GM15510 (cell line): Measurements from ENCODE around the gene COX20.
A peak's percentile ranks its signal among the peaks of the same experiment; 100 is the strongest.

Source experiments
- POLR2A ChIP-seq: IDR thresholded peaks from 3 replicates; pipeline ENCODE4 v1.6.1; 2011; ENCODE audit warnings: borderline replicate concordance; ENCODE audit not compliant: insufficient read length; ENCODE audit errors: extremely low read depth

The COX20 gene

DNA sequence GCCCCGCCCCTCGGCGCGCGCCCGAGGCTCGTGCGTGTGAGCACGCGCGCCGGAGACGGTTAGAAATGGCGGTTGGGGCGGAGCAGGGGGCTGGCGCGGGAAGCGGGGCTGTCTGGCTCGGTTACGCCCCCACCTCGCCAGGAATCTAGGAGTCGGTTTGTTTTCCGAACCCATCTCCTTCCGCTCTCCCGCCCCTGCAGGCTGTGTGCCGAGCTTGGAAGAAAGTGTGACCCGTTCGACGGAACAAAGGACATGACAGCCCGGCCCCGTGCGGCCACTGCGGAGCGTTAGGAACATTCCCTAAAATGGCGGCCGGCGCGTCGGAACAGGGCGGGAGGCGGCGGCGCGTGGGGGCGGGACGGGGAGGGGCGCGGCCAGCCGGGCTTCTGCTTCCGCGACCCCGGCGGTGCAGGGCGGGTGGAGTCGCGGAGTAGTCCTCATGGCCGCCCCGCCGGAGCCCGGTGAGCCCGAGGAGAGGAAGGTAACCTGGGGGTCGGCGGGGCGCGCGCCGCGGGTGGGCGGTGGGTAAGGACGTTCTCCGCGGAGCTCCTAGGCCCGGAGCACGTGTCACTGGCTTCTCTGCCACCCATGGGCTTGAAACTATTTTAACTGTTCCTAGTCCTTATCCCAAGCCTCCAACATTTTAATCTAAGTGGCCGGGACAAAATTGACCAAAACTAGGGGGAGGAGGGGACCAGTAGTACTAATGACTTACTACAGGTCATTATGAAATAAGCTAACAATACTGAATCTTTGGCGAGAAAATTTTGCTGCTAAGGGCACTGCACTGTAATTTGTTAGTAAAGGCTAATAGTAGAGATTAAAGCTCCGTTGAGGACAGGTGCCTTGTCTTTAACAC is at the start of gene COX20:
TSS of gene COX20 (plus strand) at position 383 of the 859 bp plus-strand sequence. CDS start at position 440, 57 bp downstream.
- TF ChIP-seq POLR2A = peak; percentile 80

- TF ChIP-seq POLR2A = no peak
Measured at GRCh38 chr1:244788493-244789275, 46.8 kb upstream of the COX20 start.

DNA sequence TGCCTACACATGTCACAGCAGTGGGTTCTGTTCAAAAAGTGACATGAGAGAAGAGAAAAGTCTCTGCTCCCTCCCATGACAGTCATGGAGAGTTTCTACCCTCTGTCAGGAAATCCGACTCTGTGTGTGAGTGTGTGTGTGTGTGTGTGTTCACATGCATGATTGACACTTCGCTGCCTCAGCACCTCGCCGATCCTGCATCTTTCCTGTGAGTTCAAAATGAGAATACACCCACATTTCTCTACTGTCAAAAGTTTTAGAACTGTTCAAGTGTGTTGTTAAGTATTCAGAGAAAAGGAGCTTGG is 46.2 kb upstream of the COX20 start:
- TF ChIP-seq POLR2A = no peak

- TF ChIP-seq POLR2A = no peak
Measured at GRCh38 chr1:244789731-244790130, 45.7 kb upstream of the COX20 start.

DNA sequence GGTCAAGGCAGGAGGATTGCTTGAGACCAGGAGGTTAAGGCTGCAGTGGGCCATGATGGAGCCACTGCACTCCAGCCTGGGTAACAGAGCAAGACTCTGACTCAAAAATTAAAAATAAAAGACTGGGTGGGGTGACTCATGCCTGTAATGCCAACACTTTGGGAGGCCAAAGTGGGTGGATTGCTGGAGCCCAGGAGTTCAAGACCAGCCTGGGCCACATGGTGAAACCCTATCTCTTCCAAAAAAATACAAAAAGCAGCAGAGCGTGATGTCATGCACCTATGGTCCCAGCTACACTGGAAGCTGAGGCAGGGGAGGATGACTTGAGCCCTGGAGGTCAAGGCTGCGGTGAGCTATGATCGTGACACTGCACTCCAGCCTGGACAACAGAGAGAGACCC is 44.4 kb upstream of the COX20 start:
- no peak for TF ChIP-seq POLR2A

- no peak for TF ChIP-seq POLR2A
Measured at GRCh38 chr1:244792188-244792850, 43.1 kb upstream of the COX20 start.

DNA sequence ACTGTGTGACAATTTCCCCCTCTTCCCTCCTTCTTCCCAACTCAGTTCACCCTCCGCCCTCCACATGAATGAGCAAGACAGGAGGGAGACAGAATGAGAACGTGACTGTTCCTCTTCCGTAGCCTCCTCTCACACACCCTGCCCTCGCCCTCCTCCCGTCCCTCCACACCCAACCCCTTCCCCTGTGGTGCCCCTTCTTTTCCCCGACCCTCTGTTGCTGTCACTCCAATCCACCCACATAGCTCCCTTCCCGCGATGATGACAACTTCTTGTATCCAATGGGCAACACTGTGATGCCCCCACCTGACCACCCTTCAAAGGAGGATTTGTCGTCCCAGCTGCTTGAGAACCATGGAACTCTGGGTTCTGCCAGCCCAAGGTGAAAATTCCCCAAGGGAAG is 41.4 kb upstream of the COX20 start:
- no peak for TF ChIP-seq POLR2A

DNA sequence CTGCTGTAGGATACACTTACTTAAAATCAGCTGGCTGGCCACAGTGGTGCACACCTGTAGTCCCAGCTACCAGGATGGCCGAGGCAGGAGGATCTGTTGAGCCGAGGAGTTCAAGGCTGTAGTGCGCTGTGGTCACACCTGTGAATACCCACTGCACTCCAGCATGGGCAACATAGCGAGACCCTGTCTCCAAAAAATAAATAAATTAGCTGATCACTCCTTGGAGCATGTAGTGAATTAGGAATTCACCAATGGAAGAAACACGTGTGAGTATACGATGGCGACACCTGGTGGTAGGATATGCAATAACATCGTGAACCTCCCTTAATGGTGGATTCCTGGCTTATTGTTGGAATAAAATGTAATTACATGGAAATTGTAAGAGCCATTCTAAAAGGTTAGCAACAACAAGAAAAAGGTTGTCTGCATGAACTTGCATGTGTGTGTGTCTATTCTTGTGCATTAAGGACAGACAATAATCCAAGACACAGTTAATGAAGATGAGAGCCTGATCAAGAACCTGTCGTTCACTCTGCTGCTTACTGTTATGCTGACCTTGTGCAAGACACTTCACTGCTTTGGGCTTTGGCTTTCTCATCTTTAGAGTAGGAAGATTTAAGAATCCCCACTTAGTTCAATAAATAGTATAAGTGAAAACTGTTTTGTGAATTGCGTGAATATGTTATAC is 38.6 kb upstream of the COX20 start:
- TF ChIP-seq POLR2A = no peak

DNA sequence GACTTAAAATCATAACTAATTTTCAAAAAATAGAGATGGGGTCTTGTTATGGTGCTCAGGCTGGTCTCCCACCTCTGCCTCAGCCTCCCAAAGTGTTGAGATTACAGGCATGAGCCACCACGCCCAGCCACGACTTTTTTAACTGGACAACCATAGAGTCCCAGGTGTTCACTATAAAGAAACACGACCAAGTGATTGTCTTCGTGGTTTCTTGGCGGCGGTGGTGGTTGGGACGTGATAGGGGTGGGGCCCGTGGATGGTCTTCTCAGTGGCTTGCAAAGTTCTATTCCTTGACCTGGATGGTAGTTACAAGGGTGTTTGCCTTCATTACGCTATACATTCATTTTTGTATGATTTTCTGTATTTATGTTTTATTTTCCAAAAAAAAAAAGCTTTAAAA is 34.6 kb upstream of the COX20 start:
- TF ChIP-seq POLR2A = no peak

GRCh38 chr1:244801246-244801645 is 34.2 kb upstream of the COX20 start:
- TF ChIP-seq POLR2A = no peak

DNA sequence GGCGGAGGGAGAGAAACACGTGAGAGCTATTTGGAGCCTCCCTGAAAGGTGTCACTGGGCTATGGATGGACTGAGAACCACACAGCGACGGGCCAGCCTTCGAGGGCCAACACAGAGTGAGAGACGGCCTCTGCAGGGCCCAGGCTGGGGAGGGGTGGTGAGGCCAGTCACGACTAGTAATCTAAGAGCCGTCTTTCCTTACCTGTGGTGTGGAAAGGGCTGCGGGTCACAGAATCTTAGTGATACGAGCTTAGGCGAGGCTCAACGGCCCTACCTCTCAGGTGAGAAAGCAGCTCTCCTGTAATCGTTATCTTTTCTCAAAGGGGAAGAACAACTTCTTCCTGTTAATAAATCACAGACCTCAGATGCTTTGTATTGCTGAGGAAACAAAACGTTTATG is 33.4 kb upstream of the COX20 start:
- TF ChIP-seq POLR2A = no peak

DNA sequence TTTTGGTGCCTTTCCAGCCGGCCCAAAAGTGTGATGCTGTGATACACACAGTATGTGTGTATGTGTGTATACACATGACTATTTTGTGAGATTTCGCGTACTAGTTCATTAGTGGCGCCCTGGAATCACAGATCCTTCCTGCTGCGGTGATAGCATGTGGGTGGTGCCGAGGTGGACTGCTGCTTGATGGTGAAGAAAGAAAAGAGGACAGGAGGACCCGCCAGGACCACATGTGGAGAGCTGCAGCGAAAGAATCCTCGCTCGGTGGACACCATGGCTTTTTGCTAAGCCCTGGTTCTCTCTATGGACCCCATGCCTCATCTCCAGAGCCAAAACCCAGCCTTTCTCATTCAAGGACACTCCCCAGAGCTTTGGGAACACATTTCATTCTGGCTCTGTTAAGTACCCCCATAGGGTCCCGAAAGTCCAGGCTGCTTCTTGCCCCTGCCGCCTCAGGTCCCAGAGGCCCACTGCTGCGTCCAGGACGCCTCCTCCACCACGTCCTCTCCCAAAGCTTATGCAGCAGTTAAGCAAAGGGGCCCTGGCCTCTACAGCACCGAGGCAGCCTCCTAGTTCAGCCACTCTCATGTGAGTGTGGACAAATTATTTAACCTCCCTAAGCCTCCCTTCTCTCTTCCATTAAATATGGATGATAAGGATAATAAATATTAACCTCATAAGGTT is 32.8 kb upstream of the COX20 start:
- TF ChIP-seq POLR2A = no peak

GRCh38 chr1:244804841-244805240 is 30.6 kb upstream of the COX20 start:
- no peak for TF ChIP-seq POLR2A

GRCh38 chr1:244807138-244807537 is 28.3 kb upstream of the COX20 start:
- TF ChIP-seq POLR2A = no peak
